Epithelial cell of umbilical artery (primary cell): ENCODE data around the gene TMEM225. TPM values are rescaled to one million over a fixed set of nuclear protein-coding genes. Genes with fewer than 3 reads are reported as not detected.

ENCODE experiments used
- total RNA-seq: library from RNA; depleted of rRNA; stranded (reverse); fragments of >200 nt; gene quantifications from 2 replicates; pipeline ENCODE4 v1.2.3, GENCODE V29; 2014

The TMEM225 gene, protein sequence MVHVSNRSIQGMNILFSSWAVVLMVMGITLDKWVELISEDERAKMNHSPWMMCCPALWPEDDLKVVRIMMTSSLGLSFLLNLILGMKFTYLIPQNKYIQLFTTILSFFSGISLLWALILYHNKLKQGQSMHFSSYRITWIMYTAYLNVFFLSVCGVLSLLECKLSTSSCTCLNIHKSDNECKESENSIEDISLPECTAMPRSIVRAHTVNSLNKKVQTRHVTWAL
- total RNA-seq = not detected in 2 replicates

DNA sequence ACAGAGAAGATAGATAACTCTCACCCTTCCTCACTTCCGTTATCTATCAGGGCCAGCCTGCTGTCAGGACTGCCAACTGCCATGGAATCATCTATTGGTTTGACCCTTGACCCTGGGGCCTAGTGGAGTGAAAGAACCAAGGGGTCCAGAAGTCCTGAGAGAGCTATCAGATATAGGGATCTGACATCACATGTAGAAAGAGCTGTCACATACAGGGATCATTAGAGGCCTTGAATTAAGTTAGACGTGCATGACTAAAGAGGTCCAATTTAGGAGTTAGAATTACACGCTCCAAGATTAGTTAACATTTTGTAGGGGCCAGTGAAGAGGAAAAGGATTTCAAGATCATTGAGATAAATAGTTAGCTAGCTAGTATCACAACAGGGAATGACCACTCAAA lies at the start of gene TMEM225:
TSS of gene TMEM225 (minus strand) at position 101 of the 400 bp plus-strand sequence. CDS start 245 bp downstream, outside the sequence.

DNA sequence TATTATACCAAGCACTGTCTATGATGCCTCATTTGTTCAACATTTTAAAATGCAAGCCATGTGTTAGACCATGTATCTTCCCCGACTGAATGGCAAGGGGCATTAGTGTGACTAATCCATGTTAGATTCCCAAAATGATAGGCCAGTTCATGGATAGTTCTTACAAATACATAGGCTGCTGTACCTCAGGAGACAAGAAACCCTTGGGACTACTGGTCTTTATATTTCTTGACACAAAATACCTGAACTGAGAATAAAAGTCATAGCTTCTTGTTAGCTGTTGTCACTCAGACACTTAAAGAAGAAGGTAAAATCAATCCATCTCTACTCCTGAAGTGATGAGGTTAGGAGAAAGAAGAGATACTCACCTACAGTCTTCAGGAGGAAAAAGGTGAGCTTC lies 16.4 kb upstream of the TMEM225 start, which contains the start of gene OR8D4:
TSS of gene OR8D4 (plus strand) at position 301 of the 400 bp plus-strand sequence. CDS start 4,265 bp downstream, outside the sequence.

Other genes starting within 250 kb of the TMEM225 start
- under 0.01 and 0.91 TPM in 2 replicates for gene SCN3B, start 231.0 kb downstream of the TMEM225 start, total RNA-seq
- 6.8 and 11.6 TPM in 2 replicates for gene ZNF202, start 144.0 kb downstream of the TMEM225 start, total RNA-seq
- gene OR6X1, start 131.2 kb downstream of the TMEM225 start, total RNA-seq = not detected in 2 replicates
- not detected in 2 replicates for gene OR6M1, start 79.3 kb downstream of the TMEM225 start, total RNA-seq
- under 0.01 TPM in 1 of 2 replicates, not detected in the other for gene OR8D4, start 16.5 kb upstream of the TMEM225 start, total RNA-seq
- not detected in 2 replicates for gene OR4D5, start 53.9 kb upstream of the TMEM225 start, total RNA-seq
- gene OR6T1, start 58.2 kb upstream of the TMEM225 start, total RNA-seq = not detected in 2 replicates
- not detected in 2 replicates for gene OR10S1, start 92.1 kb upstream of the TMEM225 start, total RNA-seq
- not detected in 2 replicates for gene OR10G6, start 109.5 kb upstream of the TMEM225 start, total RNA-seq
- not detected in 2 replicates for gene OR10G4, start 127.3 kb upstream of the TMEM225 start, total RNA-seq
- not detected in 2 replicates for gene OR10G9, start 137.3 kb upstream of the TMEM225 start, total RNA-seq
- gene OR10G8, start 141.1 kb upstream of the TMEM225 start, total RNA-seq = not detected in 2 replicates
- gene OR10G7, start 155.7 kb upstream of the TMEM225 start, total RNA-seq = not detected in 2 replicates
- 13.7 and 18.5 TPM in 2 replicates for gene VWA5A, start 229.8 kb upstream of the TMEM225 start, total RNA-seq